HG02970 (cell line): ENCODE data around the gene TNFAIP8L2.
"Not testable (repeated sequence)": the region's sequence is repeated elsewhere in the genome, so short reads cannot be mapped to it uniquely, and the experiment has no call there.

Experiments
- ATAC-seq: cut with Tn5 transposase; IDR thresholded peaks from one replicate; pipeline ENCODE4 v1.9.1; 2021; ENCODE audit warnings: mild to moderate bottlenecking, moderate library complexity, moderate number of reproducible peaks; ENCODE audit not compliant: unreplicated experiment, low FRiP score

TNFAIP8L2 gene

DNA sequence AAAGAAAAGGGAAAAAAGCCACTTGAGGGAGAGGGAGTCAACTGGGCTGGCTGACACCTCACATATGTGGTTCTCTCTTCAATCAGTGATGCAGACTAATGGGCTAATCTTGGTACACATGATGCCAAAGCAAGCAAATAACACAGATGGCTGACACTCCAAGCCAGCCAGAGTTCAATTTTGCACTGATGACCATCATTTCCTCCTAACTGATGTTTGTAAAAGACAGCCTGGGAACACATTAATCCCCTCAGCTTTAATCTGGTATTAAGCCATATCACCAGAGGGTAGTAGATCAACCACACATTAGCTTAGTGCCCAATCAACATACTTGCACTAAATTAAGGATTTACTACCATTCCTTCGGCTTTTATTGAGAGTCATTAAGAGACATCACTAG, 30.8 kb downstream of the TNFAIP8L2 start:
- ATAC-seq = no peak

DNA sequence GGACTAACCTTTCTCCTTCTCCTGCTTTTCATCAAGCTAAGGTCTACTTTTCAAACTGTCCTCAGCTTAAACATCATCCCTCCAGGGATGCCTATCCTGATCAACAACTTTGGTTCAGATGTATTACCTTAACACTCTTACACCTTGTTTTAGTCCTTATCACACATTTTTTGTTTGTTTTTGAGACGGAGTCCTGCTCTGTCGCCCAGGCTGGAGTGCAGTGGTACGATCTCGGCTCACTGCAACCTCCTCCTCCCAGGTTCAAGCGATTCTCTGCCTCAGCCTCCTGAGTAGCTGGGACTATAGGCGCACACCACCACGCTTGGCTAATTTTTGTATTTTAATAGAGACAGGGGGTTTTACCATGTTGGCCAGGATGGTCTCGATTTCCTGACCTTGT, 32.2 kb downstream of the TNFAIP8L2 start:
- not testable (repeated sequence) for ATAC-seq

DNA sequence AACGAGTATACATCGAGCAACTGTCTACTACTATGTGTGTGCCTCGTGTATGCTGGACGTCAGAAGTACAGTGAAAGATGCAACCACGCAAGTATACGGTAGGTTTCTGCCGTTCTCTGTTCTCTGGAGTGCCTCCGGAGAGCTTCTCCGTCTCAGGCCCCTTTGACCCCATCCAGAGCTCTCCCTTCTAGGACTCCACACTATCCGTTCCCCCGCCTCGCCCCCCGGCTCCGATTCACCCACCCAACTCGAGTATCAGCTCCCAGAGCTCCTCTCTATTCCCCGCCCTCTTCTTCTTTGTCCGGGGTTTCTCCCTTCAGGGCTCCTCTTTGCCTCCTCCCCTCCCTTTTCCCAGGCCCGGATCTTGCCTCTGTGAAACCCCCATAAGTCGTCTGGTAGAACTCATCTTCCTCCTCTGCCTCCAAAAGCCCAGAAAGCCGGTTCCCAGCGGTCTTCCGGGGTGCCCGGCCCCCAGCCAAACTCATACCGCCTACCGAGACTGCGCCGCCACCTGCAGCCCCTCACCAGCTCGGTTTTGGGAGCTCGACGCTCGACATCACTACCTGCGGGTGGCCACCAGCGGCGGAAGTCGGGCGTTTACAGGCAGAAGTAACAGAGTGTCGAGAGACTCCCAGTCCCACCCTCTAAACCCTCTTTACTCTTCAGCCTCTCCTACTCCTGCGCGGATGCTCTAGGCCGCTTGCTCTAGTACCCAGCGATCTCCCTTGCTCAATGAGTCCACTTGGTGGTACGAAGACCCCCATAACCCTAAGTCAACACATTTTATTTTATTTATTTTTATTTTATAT, 33.4 kb downstream of the TNFAIP8L2 start, which contains the start of gene VPS72:
TSS of gene VPS72 (minus strand) at position 561 of the 809 bp plus-strand sequence. CDS start at position 485, 76 bp downstream.
- ATAC-seq = peak; percentile 80

DNA sequence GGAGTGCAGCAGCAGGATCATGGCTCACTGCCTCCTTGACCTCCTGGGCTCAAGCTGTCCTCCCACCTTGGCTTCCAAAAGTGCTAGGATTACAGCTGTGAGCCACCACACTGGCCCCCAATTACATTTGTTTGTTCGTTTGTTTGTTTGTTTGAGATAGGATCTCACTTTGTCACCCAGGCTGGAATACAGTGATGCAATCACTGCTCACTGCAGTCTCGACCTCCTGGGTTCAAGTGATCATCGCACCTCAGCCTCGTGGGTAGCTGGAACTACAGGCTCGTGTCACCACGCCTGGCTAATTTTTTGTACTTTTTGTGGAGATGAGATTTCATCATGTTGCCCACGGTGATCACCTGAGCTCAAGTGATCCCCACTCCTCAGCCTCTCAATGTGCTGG, 35.6 kb downstream of the TNFAIP8L2 start:
- ATAC-seq = no peak

DNA sequence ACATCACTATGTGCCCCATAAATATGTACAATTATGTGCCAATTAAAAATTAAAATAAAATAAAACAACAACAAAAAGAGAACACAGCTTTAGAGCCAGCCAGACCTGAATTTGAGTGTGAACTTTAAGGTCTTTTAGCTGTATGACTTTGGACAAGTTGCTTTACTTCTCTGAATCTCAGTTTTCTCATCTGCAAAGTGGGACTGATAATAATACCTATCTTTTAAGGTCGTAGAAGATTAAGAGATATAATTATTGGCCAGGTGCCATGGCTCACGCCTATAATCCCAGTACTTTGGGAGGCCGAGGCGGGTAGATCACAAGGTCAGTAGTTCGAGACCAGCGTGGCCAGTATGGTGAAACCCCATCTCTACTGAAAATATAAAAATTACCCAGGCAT, 36.9 kb downstream of the TNFAIP8L2 start:
- ATAC-seq = no peak

DNA sequence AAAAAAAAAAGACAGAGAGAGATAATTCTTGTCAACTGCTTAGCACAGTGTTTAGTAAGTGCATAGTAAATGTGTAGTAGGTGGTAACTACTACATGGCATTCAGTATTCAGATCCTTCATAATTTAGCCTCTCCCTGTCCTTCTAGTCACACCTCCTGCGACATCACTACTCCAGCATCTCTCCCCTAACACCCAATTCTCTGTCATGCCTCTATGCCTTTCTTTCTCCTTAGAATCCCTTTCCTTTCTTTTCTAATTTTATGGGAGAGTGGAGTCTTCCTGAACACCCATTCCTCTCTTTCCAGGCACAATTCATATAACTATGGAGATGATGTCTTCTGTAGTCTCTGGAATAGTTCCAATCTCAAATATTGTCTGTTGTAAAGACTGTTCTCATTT, 37.4 kb downstream of the TNFAIP8L2 start:
- no peak for ATAC-seq

DNA sequence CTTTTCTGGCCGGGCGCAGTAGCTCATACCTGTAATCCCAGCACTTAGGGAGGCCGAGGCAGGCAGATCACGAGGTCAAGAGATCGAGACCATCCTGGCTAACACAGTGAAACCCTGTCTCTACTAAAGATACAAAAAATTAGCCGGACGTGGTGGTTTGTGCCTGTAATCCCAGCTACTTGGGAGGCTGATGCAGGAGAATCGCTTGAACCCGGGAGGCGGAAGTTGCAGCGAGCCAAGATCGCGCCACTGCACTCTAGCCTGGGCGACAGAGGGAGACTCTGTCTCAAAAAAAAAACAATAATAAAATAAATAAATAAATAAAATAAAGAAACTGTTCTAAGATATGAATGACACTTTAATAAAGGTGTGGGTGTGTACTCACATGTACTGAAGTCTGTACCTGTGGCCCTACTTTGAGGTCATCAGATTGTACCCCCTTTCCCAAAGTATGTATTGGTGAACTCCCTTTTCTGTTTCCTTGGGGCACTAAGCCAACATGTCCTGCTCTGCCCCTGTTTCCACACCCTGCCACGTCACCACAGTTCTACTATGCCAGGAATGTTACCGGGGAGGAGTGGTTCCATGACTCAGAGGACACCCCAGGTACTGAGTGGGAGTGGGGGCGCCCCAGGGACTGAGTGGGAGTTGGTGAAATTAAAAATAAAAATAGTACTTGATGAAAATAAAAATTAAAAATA, 38.6 kb downstream of the TNFAIP8L2 start:
- not testable (repeated sequence) for ATAC-seq

DNA sequence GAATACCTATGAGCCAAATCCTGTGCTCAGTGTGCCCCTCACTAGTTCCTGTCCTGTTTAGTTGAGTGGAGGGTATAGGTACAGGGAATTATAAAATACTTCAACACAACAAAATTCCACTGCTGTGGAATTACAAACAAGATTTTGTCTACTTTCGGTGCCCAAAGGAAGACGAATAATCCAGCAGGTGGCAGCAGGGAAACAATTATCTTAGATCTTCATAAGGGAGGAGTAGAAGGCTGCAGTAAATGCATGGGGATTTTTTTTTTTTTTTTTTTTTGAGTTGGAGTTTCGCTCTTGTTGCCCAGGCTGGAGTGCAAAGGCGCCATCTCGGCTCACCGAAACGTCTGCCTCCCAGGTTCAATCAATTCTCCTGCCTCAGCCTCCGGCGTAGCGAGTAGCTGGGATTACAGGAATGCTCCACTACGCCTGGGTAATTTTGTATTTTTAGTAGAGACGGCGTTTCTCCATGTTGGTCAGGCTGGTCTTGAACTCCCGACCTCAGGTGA, 39.9 kb downstream of the TNFAIP8L2 start:
- ATAC-seq = no peak

DNA sequence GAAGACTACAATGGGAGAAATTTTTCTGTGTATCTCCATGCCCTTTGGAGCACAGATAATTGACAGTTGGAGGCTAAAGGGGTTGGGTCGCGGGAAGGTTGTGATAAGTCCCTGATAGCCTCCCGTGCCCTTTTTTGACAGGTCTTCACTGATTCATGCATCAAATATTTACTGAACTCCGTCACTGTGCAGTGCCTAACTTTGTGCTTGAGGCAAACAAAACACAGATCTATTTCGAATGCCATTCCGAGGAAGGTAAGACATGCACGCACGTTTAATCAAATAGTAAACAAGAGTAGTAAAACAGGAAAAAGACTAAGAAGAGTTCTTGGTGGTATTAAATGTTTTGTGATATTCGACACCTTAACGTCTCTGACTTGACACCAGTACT, 41.4 kb downstream of the TNFAIP8L2 start:
- no peak for ATAC-seq

DNA sequence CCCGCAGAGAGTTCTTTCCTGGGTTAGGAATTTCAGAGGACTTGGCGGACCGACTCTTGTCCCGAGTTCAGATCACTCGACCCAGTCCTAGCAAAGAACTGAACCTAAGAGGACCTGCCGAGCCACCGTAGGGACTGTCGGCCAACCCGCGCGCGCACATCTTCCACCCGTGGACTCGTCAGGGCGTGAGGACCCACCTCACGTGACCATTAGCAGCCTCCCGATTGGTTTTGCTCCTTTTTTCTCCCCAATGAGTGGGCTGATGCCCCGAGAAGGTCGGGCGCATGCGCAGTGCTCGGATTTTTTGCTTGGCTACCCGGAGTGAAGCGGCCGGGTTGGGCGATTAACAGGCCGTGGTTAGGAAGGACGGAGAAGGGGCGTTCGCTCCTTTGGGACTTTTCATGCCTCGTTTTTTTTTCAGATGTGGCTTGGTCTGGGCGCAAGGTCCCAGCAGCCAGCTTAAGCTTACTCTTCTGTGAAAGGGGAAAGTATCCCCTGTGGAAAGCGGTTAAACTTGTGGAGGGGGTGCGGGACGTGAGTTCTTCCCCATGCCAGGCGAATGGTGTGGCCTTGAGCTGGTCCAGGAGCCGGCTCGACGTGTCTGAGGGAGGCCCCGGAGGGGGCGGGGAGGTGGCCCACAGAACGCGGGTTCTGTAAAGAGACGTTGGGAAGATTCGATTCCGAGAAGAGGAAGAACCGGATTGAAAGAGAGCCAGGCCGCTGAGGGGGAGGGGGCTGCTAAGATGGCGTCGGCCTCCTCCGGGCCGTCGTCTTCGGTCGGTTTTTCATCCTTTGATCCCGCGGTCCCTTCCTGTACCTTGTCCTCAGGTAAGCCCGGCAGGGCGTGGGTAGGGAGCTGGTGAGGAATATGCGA, 42.0 kb downstream of the TNFAIP8L2 start, which contains the start of gene PIP5K1A:
TSS of gene PIP5K1A (plus strand) at position 299 of the 874 bp plus-strand sequence. CDS start at position 744, 445 bp downstream.
- peak; percentile 87 for ATAC-seq

DNA sequence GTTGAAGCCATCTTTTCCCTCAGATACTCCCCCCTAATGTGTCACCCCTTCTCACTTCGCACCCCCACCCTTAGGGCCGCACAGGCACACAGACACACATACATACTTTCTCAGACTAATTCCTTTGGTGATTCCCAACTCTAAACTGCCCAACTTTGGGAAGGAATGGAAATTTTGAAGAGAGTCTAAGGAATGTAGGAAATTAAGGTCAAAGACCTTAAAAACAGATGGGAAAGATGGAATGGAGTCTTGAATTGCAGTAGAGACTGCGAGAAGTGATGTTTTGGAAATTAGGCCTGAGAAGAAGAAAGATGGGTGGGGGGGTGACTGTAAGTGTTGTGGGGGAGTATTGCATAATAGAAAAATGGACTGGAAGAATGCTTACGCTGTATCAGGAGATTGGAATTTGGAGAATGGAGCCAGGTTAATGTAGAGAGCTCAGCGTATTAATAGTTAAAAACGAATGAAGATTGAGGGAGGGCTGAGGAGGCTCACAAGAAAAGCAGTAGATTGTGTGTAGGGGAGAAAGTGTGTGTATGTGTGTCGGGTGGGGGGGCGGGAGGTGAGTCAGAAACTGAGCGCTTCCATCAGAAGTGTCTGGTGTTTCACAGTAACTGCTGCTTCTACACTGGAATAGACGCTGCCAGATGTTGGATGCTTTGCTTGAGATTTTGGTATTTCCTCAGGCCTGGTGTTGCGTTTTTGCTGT, 43.6 kb downstream of the TNFAIP8L2 start:
- ATAC-seq = no peak

DNA sequence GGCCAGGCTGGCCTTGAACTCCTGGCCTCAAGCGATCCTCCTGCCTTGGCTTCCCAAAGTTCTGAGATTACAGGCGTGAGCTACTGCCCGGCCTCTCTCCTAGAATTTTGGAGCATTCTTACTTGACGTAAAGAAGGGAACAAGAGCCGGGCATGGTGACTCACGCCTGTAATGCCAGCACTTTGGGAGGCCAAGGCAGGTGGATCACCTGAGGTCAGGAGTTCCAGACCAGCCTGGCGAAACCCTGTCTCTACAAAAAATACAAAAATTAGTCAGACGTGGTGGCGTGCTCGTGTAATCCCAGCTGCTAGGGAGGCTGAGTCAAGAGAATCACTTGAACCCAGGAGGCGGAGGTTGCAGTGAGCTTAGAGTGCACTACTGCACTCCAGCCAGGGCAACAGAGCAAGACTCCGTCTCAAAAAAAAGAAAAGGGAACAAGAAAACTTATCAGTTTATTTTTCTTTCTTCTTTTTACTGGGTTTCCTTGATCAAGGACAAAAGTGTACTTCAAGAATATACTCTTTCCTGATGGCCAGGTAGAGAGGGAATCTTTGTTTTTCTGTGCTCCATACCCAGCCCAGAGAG, 49.0 kb downstream of the TNFAIP8L2 start:
- ATAC-seq = not testable (repeated sequence)
